Measurements from ENCODE around the gene DDHD1.
"Not testable (repeated sequence)": the region's sequence is repeated elsewhere in the genome, so short reads cannot be mapped to it uniquely, and the experiment has no call there.

Gene DDHD1

GRCh38 chr14:53124786-53125185 is 28.3 kb downstream of the DDHD1 start:
- no peaks in the 10 kb centered on the region for H3K36me3 ChIP-seq (ENCODE audit: control insufficient read depth in 2 of 2, insufficient read depth in 1 of 2, low read length in 2 of 2)
- no peaks in the 10 kb centered on the region for H3K9me3 ChIP-seq (ENCODE audit: control insufficient read depth, insufficient read depth, low read depth, low read length)
- ChIA-PET CTCF (interaction anchor here (0.6 to 0.7 kb wide), 2 partner anchors 35 to 1769 kb away, joined by 3 read pairs; no protein-coding TSS in a partner anchor), POLR2A (interaction anchor here (0.7 kb wide), 1 partner anchor 95 kb away, joined by 4 read pairs; no protein-coding TSS in a partner anchor)
- H3K4me3 ChIP-seq (ENCODE audit: low read depth, low read length), result no peak overlapping the region
- H3K27ac ChIP-seq (ENCODE audit: extremely low read depth, low read depth, low read length), result no peak overlapping the region
- H3K4me1 ChIP-seq (ENCODE audit: control insufficient read depth, insufficient read depth, low read length), result peaks cover 6% of the 10 kb centered on the region; the same call in 1 of the 2 replicates
- TF ChIP-seq ZFHX2 (tag by site-specific recombination; conservative IDR thresholded peaks at IDR 0.05), result peak; percentile 53
- TF ChIP-seq HOXC10 (CRISPR knock-in tag; IDR thresholded peaks at IDR 0.05), result no peak
- no peak for TF ChIP-seq ATF2 (tag by site-specific recombination; IDR thresholded peaks at IDR 0.05; ENCODE audit: low read depth)
- TF ChIP-seq EGR2 (tag by site-specific recombination; IDR thresholded peaks at IDR 0.05; ENCODE audit: low read depth), result 0 out of 2 replicates have a peak, but pooled peaks have one; percentile 9
- no peak for TF ChIP-seq ZNF302 (tag by site-specific recombination; IDR thresholded peaks at IDR 0.05; ENCODE audit: low read depth)
- no peak for TF ChIP-seq ZNF184 (tag by site-specific recombination; IDR thresholded peaks at IDR 0.05)
- TF ChIP-seq ZNF169 (tag by site-specific recombination; IDR thresholded peaks at IDR 0.05), result no peak
- no peak for TF ChIP-seq ZNF558 (tag by site-specific recombination; IDR thresholded peaks at IDR 0.05)
- no peak for TF ChIP-seq WT1 (tag by site-specific recombination; IDR thresholded peaks at IDR 0.05)

GRCh38 chr14:53121419-53121818 is 31.7 kb downstream of the DDHD1 start:
- POLR2A ChIA-PET; H3K4me1 ChIP-seq (ENCODE audit: control insufficient read depth, insufficient read depth, low read length); H3K9me3 ChIP-seq (ENCODE audit: control insufficient read depth, insufficient read depth, low read depth, low read length); H3K27ac ChIP-seq (ENCODE audit: extremely low read depth, low read depth, low read length); H3K4me3 ChIP-seq (ENCODE audit: low read depth, low read length); H3K36me3 ChIP-seq (ENCODE audit: control insufficient read depth in 2 of 2, insufficient read depth in 1 of 2, low read length in 2 of 2): not testable (repeated sequence)
- CTCF ChIA-PET, result interaction anchor here (1.1 kb wide), 1 partner anchor 12 kb away, joined by 5 read pairs; no protein-coding TSS in a partner anchor
- TF ChIP-seq ZNF580 (tag by site-specific recombination; IDR thresholded peaks at IDR 0.05) (peak; percentile 54; the same call in 1 of the 2 replicates), ZNF146 (tag by site-specific recombination; IDR thresholded peaks at IDR 0.05) (peak; percentile 87)

GRCh38 chr14:53117479-53117878 is 35.6 kb downstream of the DDHD1 start:
- H3K9me3 ChIP-seq (ENCODE audit: control insufficient read depth, insufficient read depth, low read depth, low read length); H3K36me3 ChIP-seq (ENCODE audit: control insufficient read depth in 2 of 2, insufficient read depth in 1 of 2, low read length in 2 of 2); H3K4me3 ChIP-seq (ENCODE audit: low read depth, low read length); H3K4me1 ChIP-seq (ENCODE audit: control insufficient read depth, insufficient read depth, low read length); H3K27ac ChIP-seq (ENCODE audit: extremely low read depth, low read depth, low read length); POLR2A ChIA-PET: not testable (repeated sequence)
- CTCF ChIA-PET, result interaction anchor here (0.6 kb wide), 1 partner anchor 99 kb away, joined by 4 read pairs; no protein-coding TSS in a partner anchor

- ChIA-PET POLR2A (no interaction called here), CTCF (no interaction called here)
- Histone ChIP-seq H3K4me1 (ENCODE audit: control insufficient read depth, insufficient read depth, low read length) (no peaks in the 10 kb centered on the region), H3K27ac (ENCODE audit: extremely low read depth, low read depth, low read length) (no peak overlapping the region), H3K9me3 (ENCODE audit: control insufficient read depth, insufficient read depth, low read depth, low read length) (no peaks in the 10 kb centered on the region), H3K36me3 (ENCODE audit: control insufficient read depth in 2 of 2, insufficient read depth in 1 of 2, low read length in 2 of 2) (no peaks in the 10 kb centered on the region), H3K4me3 (ENCODE audit: low read depth, low read length) (no peak overlapping the region)
- TF ChIP-seq ZNF513 (tag by site-specific recombination; IDR thresholded peaks at IDR 0.05), result no peak
- TF ChIP-seq ZNF416 (tag by site-specific recombination; IDR thresholded peaks at IDR 0.05), result no peak
- TF ChIP-seq SP2 (tag by site-specific recombination; IDR thresholded peaks at IDR 0.05), result no peak
- no peak for TF ChIP-seq ZNF501 (tag by site-specific recombination; IDR thresholded peaks at IDR 0.05)
- TF ChIP-seq ZNF830 (tag by site-specific recombination; IDR thresholded peaks at IDR 0.05; ENCODE audit: low read depth), result no peak
- TF ChIP-seq ZNF423 (tag by site-specific recombination; IDR thresholded peaks at IDR 0.05), result no peak
Observed at GRCh38 chr14:53113989-53114388, 39.1 kb downstream of the DDHD1 start.
